Measurements from ENCODE around the gene ATP2A1.

Gene ATP2A1

DNA sequence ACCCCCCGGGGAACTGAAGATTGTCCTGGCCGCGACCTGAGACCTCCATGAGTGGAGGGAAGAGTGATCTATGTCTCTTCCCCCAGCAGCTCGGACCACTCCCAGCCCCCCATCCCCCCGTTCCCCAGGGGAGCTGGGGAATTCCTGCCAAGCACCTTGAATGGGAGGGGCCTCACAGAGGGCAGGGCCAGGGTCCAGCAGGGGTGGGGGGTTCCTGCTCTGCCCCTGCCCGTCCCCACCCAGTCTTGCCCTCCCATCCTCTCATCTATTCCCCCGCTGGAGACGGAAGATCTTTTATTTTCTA lies 41.6 kb upstream of the ATP2A1 start:
- TF ChIP-seq, protein P1, sequence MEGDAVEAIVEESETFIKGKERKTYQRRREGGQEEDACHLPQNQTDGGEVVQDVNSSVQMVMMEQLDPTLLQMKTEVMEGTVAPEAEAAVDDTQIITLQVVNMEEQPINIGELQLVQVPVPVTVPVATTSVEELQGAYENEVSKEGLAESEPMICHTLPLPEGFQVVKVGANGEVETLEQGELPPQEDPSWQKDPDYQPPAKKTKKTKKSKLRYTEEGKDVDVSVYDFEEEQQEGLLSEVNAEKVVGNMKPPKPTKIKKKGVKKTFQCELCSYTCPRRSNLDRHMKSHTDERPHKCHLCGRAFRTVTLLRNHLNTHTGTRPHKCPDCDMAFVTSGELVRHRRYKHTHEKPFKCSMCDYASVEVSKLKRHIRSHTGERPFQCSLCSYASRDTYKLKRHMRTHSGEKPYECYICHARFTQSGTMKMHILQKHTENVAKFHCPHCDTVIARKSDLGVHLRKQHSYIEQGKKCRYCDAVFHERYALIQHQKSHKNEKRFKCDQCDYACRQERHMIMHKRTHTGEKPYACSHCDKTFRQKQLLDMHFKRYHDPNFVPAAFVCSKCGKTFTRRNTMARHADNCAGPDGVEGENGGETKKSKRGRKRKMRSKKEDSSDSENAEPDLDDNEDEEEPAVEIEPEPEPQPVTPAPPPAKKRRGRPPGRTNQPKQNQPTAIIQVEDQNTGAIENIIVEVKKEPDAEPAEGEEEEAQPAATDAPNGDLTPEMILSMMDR (IDR thresholded peaks at IDR 0.05; ENCODE audit: low read depth, low read length): no peak
- no peak for DNase-seq (ENCODE audit: low read depth in 2 of 2)
- H3K4me3 ChIP-seq (replicated peaks in 1 of 2; ENCODE audit: low read depth in 2 of 2, low read length in 2 of 2): no peak overlapping the region

DNA sequence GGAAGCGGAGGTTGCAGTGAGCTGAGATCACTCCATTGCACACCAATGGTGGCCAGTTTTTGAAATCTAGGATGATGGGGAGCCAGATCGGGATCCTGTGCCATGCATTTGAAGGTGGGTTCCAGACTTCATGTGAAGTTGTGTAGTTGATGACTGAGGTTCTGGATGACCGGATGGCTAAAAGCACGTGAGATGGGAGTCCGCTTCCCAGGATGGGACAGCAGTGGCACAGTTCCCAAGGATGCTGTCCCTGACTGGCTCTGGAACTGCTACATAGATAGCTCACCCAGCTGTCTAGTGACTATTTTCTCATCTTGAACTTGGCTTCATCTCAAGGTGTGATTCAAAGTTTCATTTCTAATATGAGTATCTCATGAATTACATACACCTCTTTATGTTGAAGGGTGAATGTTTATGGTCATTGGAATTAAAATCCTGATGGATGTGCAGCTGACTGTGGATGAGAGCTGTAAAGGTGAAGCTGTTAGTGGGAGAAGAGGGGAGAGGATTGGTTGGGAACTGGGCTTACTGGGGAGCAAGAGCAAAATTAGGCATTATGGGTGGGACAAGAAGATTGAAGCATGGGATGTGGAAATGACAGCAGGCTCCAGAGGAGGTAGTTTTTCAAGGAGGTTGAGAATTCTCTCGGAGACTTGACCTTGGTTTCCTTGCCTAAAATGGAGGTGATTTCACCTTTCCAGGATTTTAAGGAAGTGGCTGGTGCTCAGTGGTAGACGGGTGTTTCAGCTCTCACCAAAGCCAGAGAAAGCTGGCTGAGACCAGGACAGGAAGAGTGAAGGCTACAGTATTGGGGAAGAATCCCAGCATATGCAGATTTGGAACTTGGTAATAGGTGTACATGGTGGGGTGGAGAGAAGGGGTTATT lies 40.4 kb upstream of the ATP2A1 start:
- H3K4me3 ChIP-seq (replicated peaks in 1 of 2; ENCODE audit: low read depth in 2 of 2, low read length in 2 of 2): no peak overlapping the region
- TF ChIP-seq, protein P1 (IDR thresholded peaks at IDR 0.05; ENCODE audit: low read depth, low read length): no peak
- DNase-seq (ENCODE audit: low read depth in 2 of 2): no peak

DNA sequence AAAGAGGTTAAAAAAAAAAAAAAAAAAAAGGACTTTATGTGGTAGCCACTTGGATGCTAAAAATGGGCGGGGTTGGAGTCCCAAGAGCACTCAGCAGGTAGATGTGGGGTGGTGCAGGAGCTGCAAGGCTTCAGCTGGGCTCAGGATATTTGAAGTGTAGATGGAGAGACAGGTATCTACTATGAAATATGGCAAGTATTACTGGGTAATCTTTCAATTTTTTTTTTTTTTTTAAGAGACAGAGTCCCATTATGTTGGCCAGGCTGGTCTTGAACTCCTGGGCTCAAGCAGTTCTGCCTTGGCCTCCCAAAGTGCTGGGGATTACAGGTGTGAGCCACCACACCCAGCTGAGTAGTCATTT lies 39.8 kb upstream of the ATP2A1 start:
- no peak for DNase-seq (ENCODE audit: low read depth in 2 of 2)
- TF ChIP-seq, protein P1 (IDR thresholded peaks at IDR 0.05; ENCODE audit: low read depth, low read length): no peak
- H3K4me3 ChIP-seq (replicated peaks in 1 of 2; ENCODE audit: low read depth in 2 of 2, low read length in 2 of 2): no peak overlapping the region

DNA sequence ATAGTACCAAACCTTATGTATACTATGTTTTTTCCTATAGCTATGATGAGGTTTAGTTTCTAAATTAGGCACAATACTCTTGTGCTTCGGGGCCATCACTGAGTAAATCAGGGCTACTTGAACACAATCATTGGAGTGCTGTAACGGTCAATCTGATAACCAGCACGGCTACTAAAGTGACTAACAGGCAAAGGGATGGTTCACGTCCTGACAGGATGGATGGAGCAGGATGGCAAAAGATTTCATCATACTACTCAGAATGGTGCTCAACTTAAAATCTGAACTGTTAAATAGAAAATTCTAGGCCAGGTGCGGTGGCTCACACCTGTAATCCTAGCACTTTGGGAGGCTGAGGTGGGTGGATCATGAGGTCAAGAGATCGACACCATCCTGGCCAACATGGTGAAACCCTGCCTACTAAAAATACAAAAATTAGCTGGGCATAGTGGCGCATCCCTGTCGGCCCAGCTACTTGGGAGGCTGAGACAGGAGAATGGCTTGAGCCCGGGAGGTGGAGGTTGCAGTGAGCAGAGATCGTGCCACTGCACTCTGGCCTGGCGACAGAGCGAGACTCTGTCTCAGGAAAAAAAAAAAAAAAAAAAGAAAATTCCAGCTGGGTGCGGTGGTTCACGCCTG lies 39.2 kb upstream of the ATP2A1 start:
- no peak overlapping the region for H3K4me3 ChIP-seq (replicated peaks in 1 of 2; ENCODE audit: low read depth in 2 of 2, low read length in 2 of 2)
- TF ChIP-seq, protein P1 (IDR thresholded peaks at IDR 0.05; ENCODE audit: low read depth, low read length): no peak
- DNase-seq (ENCODE audit: low read depth in 2 of 2): no peak

DNA sequence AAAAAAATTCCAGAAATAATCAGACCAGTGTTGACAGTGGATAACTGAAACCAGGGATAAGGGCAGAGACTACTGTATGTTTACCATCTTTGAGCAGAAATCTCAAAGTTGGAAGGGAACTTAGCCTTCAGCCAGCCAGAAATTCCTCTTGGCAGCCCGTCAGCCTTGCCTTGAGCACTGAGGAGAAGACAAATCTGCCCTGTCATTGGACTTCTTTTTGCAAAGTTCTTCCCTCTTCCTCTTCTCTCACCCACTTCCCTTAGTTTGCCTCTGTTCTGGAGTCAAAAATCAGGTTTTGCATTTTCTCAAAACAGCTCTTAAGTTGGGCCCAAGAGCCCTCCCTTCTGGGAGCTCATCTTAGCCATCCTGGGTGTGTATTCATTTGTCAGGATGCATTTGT lies 38.4 kb upstream of the ATP2A1 start:
- DNase-seq (ENCODE audit: low read depth in 2 of 2): no peak
- H3K4me3 ChIP-seq (replicated peaks in 1 of 2; ENCODE audit: low read depth in 2 of 2, low read length in 2 of 2): no peak overlapping the region
- TF ChIP-seq, protein P1 (IDR thresholded peaks at IDR 0.05; ENCODE audit: low read depth, low read length): no peak

DNA sequence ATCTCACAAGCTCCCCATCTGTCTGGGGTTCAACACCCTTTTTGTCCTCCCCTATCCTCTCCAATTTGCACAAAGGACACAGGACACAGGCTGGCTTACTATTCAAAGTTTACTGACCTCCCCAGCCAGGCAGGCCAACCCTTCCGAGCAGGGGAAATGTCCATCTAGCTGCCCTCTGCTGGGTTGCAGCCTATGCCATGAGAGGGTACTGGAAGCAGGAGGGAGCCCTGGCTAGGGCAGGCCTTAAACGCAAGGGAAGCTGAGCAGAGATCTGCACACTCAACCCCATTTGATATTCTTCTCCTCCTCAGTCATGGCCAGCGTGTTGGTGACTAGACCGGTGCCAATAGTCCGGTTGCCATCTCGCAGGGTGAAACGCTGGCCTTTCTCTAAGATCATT lies 35.6 kb upstream of the ATP2A1 start:
- DNase-seq (ENCODE audit: low read depth in 2 of 2): no peak
- TF ChIP-seq, protein P1 (IDR thresholded peaks at IDR 0.05; ENCODE audit: low read depth, low read length): no peak
- H3K4me3 ChIP-seq (replicated peaks in 1 of 2; ENCODE audit: low read depth in 2 of 2, low read length in 2 of 2): no peak overlapping the region
